ENCODE measurements around the gene BHMT2.

Gene BHMT2

DNA sequence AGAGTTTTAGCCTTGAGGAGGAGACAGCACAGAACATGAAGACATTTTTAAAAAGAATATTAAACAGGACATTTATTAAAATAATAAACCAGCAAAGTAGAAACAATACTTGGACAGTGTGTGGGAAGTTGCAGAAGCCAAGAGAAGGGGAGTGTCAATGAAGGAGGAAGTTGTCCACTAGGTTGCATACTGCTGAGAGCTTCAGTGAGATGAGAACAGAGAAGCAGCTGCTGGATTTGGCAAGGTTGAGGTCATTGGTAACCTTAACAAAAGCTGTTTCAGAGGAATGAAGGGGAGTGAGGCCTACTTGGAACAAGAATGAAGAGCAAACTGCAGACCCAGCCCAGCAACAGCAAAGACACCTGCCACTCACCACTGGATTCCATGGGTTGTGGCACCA, 53.4 kb downstream of the BHMT2 start:
- Histone ChIP-seq H3K36me3 (ENCODE audit: low read depth) (no peaks in the 10 kb centered on the region), H3K4me1 (ENCODE audit: insufficient read depth, poor library complexity, severe bottlenecking) (no peaks in the 10 kb centered on the region), H3K4me3 (ENCODE audit: severe bottlenecking) (no peak overlapping the region), H3K27ac (ENCODE audit: poor library complexity, severe bottlenecking) (no peak overlapping the region), H3K27me3 (ENCODE audit: insufficient read depth, poor library complexity, severe bottlenecking) (no peaks in the 10 kb centered on the region), H3K9me3 (ENCODE audit: severe bottlenecking) (no peaks in the 10 kb centered on the region)
- ATAC-seq (ENCODE audit: low read depth) (no peak), DNase-seq (ENCODE audit: low spot score) (no peak)
- TF ChIP-seq, protein P1, sequence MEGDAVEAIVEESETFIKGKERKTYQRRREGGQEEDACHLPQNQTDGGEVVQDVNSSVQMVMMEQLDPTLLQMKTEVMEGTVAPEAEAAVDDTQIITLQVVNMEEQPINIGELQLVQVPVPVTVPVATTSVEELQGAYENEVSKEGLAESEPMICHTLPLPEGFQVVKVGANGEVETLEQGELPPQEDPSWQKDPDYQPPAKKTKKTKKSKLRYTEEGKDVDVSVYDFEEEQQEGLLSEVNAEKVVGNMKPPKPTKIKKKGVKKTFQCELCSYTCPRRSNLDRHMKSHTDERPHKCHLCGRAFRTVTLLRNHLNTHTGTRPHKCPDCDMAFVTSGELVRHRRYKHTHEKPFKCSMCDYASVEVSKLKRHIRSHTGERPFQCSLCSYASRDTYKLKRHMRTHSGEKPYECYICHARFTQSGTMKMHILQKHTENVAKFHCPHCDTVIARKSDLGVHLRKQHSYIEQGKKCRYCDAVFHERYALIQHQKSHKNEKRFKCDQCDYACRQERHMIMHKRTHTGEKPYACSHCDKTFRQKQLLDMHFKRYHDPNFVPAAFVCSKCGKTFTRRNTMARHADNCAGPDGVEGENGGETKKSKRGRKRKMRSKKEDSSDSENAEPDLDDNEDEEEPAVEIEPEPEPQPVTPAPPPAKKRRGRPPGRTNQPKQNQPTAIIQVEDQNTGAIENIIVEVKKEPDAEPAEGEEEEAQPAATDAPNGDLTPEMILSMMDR (IDR thresholded peaks at IDR 0.05; ENCODE audit: poor library complexity, severe bottlenecking) = no peak

DNA sequence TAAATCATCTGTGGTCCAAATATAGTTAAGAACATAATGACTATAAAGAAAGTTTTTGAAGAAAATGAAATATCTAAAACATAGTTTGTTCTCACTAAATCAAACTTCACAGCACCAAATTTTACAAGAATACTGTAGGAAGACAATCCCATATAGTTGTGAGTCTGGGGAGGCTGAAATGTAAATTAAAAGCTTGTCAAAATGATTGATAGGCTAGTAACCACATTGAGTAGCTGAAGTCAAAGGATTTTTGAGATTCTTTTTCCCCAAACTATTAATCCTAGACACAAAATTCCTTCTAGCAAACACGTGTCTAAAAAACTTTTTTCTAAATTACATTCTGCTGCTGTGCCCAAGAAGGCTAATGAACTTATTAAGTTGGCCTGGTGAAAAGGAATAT, 55.0 kb downstream of the BHMT2 start:
- ATAC-seq (ENCODE audit: low read depth) (no peak), DNase-seq (ENCODE audit: low spot score) (no peak)
- Histone ChIP-seq H3K9me3 (ENCODE audit: severe bottlenecking) (no peaks in the 10 kb centered on the region), H3K4me3 (ENCODE audit: severe bottlenecking) (no peak overlapping the region), H3K36me3 (ENCODE audit: low read depth) (no peaks in the 10 kb centered on the region), H3K27ac (ENCODE audit: poor library complexity, severe bottlenecking) (no peak overlapping the region), H3K27me3 (ENCODE audit: insufficient read depth, poor library complexity, severe bottlenecking) (no peaks in the 10 kb centered on the region), H3K4me1 (ENCODE audit: insufficient read depth, poor library complexity, severe bottlenecking) (no peaks in the 10 kb centered on the region)
- TF ChIP-seq, protein P1 (IDR thresholded peaks at IDR 0.05; ENCODE audit: poor library complexity, severe bottlenecking) = no peak

DNA sequence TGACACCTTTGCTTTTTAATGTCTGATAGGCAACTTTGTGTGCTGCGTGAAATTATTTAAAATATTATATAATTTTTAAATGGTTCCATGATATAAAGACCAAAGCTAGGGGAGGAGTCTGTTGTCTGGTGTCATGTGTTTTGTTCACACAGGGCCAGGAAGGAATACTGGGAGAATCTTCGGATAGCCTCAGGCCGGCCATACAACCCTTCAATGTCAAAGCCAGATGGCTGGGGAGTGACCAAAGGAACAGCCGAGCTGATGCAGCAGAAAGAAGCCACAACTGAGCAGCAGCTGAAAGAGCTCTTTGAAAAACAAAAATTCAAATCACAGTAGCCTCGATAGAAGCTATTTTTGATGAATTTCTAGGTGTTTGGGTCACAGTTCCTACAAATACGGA, 61.2 kb downstream of the BHMT2 start:
- no peaks in the 10 kb centered on the region for H3K9me3 ChIP-seq (ENCODE audit: severe bottlenecking)
- H3K27ac ChIP-seq (ENCODE audit: poor library complexity, severe bottlenecking) = no peak overlapping the region
- TF ChIP-seq, protein P1 (IDR thresholded peaks at IDR 0.05; ENCODE audit: poor library complexity, severe bottlenecking) = no peak
- no peak for DNase-seq (ENCODE audit: low spot score)
- no peaks in the 10 kb centered on the region for H3K36me3 ChIP-seq (ENCODE audit: low read depth)
- no peak overlapping the region for H3K4me3 ChIP-seq (ENCODE audit: severe bottlenecking)
- H3K4me1 ChIP-seq (ENCODE audit: insufficient read depth, poor library complexity, severe bottlenecking) = peaks cover 4% of the 10 kb centered on the region
- no peak for ATAC-seq (ENCODE audit: low read depth)
- no peaks in the 10 kb centered on the region for H3K27me3 ChIP-seq (ENCODE audit: insufficient read depth, poor library complexity, severe bottlenecking)

DNA sequence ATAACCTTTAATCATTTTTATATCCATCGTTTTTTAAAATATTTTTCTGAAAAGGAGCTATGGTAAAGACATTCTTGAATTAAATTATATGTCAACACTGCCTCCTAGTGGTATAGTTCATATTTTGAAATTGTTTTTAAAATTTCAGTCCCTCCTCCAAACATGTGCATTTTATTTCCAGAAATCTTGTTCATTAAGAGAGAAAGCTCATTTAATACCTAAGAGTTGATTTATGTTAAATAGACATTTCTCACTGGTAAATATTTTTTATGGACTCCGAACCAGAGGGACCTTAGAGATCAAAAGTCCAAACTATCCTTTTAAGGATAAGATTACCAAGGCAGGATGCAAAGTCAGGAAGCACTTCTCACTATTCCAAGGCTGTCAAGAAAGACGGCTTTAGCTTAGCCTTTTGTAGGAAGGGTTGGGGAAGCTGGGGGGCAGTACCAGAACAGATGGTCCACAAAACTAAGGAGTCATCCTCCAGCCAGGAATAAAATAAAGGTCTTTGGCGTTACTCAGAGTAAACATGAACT, 63.6 kb downstream of the BHMT2 start:
- no peaks in the 10 kb centered on the region for H3K27me3 ChIP-seq (ENCODE audit: insufficient read depth, poor library complexity, severe bottlenecking)
- peaks cover 4% of the 10 kb centered on the region for H3K4me1 ChIP-seq (ENCODE audit: insufficient read depth, poor library complexity, severe bottlenecking)
- peak overlapping the region; percentile 3 for H3K27ac ChIP-seq (ENCODE audit: poor library complexity, severe bottlenecking)
- no peak overlapping the region for H3K4me3 ChIP-seq (ENCODE audit: severe bottlenecking)
- no peaks in the 10 kb centered on the region for H3K36me3 ChIP-seq (ENCODE audit: low read depth)
- TF ChIP-seq, protein P1 (IDR thresholded peaks at IDR 0.05; ENCODE audit: poor library complexity, severe bottlenecking) = no peak
- ATAC-seq (ENCODE audit: low read depth) = 0 out of 3 replicates have a peak, but pooled peaks have one; percentile 8
- DNase-seq (ENCODE audit: low spot score) = no peak
- no peaks in the 10 kb centered on the region for H3K9me3 ChIP-seq (ENCODE audit: severe bottlenecking)

DNA sequence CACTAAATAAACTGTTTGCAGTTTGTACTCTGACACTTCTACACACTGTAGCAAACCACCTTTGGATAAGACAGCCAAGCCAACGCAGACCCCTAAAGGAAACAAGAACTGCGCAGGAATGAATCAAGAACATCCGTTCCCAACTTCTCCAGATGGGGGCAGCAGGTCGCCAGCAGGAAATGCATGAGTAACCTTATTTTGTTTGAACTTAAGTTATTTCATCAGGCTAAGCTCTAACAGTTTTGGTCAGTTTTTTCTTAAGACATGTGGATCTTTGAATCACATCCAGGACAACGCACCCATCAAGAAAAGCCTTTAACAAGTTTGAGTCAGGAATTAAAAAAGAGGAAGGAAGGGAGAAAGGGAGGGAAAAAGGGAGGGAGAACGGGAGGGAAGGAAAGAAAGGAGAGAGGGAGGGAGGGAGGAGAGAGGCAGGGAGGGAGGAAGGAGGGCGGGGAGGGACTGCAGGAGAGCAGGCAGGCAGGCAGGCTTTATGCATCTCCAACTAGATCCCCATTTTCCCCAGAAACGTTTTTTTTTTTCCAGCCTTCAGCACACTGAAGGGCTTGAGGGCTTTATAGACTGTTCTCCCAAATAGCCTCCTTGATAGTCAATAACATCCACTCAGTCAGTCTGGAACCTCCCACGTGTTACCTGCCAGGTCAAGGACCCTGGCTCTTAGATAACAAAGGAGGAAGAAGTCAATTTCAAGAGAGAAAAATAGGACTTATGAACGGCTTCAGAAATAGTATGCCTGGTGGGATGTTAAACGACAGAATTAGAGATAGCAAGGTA, 64.3 kb downstream of the BHMT2 start:
- ATAC-seq (ENCODE audit: low read depth) (peak; percentile 76), DNase-seq (ENCODE audit: low spot score) (no peak)
- TF ChIP-seq, protein P1 (IDR thresholded peaks at IDR 0.05; ENCODE audit: poor library complexity, severe bottlenecking) = peak; percentile 99
- H3K27ac ChIP-seq (ENCODE audit: poor library complexity, severe bottlenecking) = peak overlapping the region; percentile 3
- no peaks in the 10 kb centered on the region for H3K9me3 ChIP-seq (ENCODE audit: severe bottlenecking)
- H3K4me1 ChIP-seq (ENCODE audit: insufficient read depth, poor library complexity, severe bottlenecking) = peaks cover 4% of the 10 kb centered on the region
- H3K36me3 ChIP-seq (ENCODE audit: low read depth) = no peaks in the 10 kb centered on the region
- H3K4me3 ChIP-seq (ENCODE audit: severe bottlenecking) = no peak overlapping the region
- H3K27me3 ChIP-seq (ENCODE audit: insufficient read depth, poor library complexity, severe bottlenecking) = no peaks in the 10 kb centered on the region

All from RWPE2 (cell line).